MM.1S (cell line): Measurements from ENCODE around the gene DDX24.
A peak's percentile ranks its signal among the peaks of the same experiment; 100 is the strongest.

Experiments
- DNase-seq: peaks from one replicate; pipeline ENCODE4 v3.0.0-alpha.2; 2015
- H2AFZ ChIP-seq: fragments of 300-600 bp; sonication (generic); 2 replicates; pipeline ENCODE4 v1.6.0; 2016; ENCODE audit warnings: antibody characterized with exemption, low read length
- H3F3A ChIP-seq: fragments of 300-600 bp; sonication (generic); 2 replicates; pipeline ENCODE4 v1.6.1; 2016; ENCODE audit warnings: mild to moderate bottlenecking, antibody characterized with exemption, low read length, moderate library complexity, mixed read lengths; ENCODE audit not compliant: insufficient read depth
- H3K27ac ChIP-seq: fragments of 300-600 bp; sonication (generic); 2 replicates; pipeline ENCODE4 v1.5.1; 2016; ENCODE audit warnings: mild to moderate bottlenecking, low read length
- H3K27me3 ChIP-seq: fragments of 300-600 bp; sonication (generic); replicated peaks from 2 replicates; pipeline ENCODE4 v1.6.0; 2016; ENCODE audit warnings: low read length; ENCODE audit not compliant: insufficient read depth
- H3K36me3 ChIP-seq: fragments of 300-600 bp; sonication (generic); replicated peaks from 2 replicates; pipeline ENCODE4 v1.6.1; 2016; ENCODE audit warnings: mild to moderate bottlenecking, low read length, mixed read lengths; ENCODE audit not compliant: insufficient read depth
- H3K4me1 ChIP-seq: fragments of 300-600 bp; sonication (generic); 2 replicates; pipeline ENCODE4 v1.6.1; 2016; ENCODE audit warnings: low read length, mixed read lengths
- H3K4me2 ChIP-seq: fragments of 300-600 bp; sonication (generic); 2 replicates; pipeline ENCODE4 v1.6.0; 2016; ENCODE audit warnings: low read depth, low read length
- H3K4me3 ChIP-seq: fragments of 300-600 bp; sonication (generic); 2 replicates; pipeline ENCODE4 v1.5.1; 2016; ENCODE audit warnings: low read length, mixed read lengths
- H3K79me2 ChIP-seq: fragments of 300-600 bp; sonication (generic); 2 replicates; pipeline ENCODE4 v1.6.1; 2016; ENCODE audit warnings: mixed run types, low read length, mixed read lengths
- H3K9ac ChIP-seq: fragments of 300-600 bp; sonication (generic); 2 replicates; pipeline ENCODE4 v1.6.1; 2016; ENCODE audit warnings: low read length, mixed read lengths
- H3K9me2 ChIP-seq: fragments of 300-600 bp; sonication (generic); replicated peaks from 2 replicates; pipeline ENCODE4 v1.6.1; 2016; ENCODE audit warnings: mild to moderate bottlenecking, low read length, mixed read lengths; ENCODE audit not compliant: insufficient read depth
- H3K9me3 ChIP-seq: fragments of 300-600 bp; sonication (generic); replicated peaks from 2 replicates; pipeline ENCODE4 v1.6.1; 2016; ENCODE audit warnings: mild to moderate bottlenecking, low read length, mixed read lengths; ENCODE audit not compliant: insufficient read depth
- H4K20me1 ChIP-seq: fragments of 300-600 bp; sonication (generic); 2 replicates; pipeline ENCODE4 v1.6.1; 2016; ENCODE audit warnings: mild to moderate bottlenecking, low read length, moderate library complexity, mixed read lengths; ENCODE audit not compliant: insufficient read depth
- CTCF ChIP-seq: fragments of 300-600 bp; sonication (generic); IDR thresholded peaks from 2 replicates; pipeline ENCODE4 v1.5.1; 2016; ENCODE audit warnings: antibody characterized with exemption, low read length, mixed read lengths
- EZH2 ChIP-seq: fragments of 300-600 bp; sonication (generic); optimal IDR thresholded peaks from 2 replicates; pipeline ENCODE3; 2017; ENCODE audit warnings: low read depth, mild to moderate bottlenecking, antibody characterized with exemption, low read length, mixed read lengths
- EZH2phosphoT487 ChIP-seq: fragments of 300-600 bp; sonication (generic); IDR thresholded peaks from 2 replicates; pipeline ENCODE4 v1.6.1; 2018; ENCODE audit warnings: antibody characterized with exemption, low read length

Gene DDX24

GRCh38 chr14:94051779-94052178 is 29.2 kb downstream of the DDX24 start:
- Histone ChIP-seq H4K20me1 (no peaks in the 10 kb centered on the region), H3K79me2 (peaks cover 10% of the 10 kb centered on the region), H3K36me3 (no peaks in the 10 kb centered on the region), H3F3A (peaks cover 5% of the 10 kb centered on the region; the same call in 1 of the 2 replicates), H3K4me1 (peaks cover 22% of the 10 kb centered on the region), H2AFZ (no peak overlapping the region), H3K9me3 (no peaks in the 10 kb centered on the region), H3K9ac (no peak overlapping the region), H3K4me2 (no peak overlapping the region), H3K9me2 (no peaks in the 10 kb centered on the region), H3K4me3 (no peak overlapping the region), H3K27me3 (no peaks in the 10 kb centered on the region), H3K27ac (peak overlapping the region; percentile 60)
- no peak for DNase-seq
- no peak for TF ChIP-seq EZH2phosphoT487
- TF ChIP-seq CTCF, result no peak
- no peak for TF ChIP-seq EZH2

DNA sequence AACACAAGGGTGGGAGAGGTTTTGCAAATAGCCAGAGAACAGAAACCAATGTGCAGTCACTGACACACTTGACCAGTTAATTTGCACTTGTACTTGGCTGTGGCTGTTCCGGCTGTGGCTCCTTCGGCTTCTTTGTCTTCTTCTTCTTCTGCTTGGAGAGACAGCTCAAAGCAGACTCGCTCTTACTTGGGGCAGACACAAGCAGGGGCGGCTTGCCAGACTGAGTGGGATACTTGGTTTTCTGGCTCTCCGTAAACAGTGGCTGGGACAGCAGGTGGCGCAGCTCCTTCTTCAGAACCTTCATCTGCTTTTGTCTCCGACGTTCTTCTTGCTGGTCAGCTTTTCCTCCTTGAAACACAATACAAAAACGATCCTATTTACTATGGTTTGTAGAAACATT is 29.9 kb downstream of the DDX24 start:
- Histone ChIP-seq H3K27me3 (no peaks in the 10 kb centered on the region), H3K9me2 (no peaks in the 10 kb centered on the region), H3K79me2 (peaks cover 6% of the 10 kb centered on the region), H3K4me1 (peaks cover 16% of the 10 kb centered on the region), H3K9me3 (no peaks in the 10 kb centered on the region), H3K9ac (no peak overlapping the region), H3F3A (peaks cover 4% of the 10 kb centered on the region; the same call in 1 of the 2 replicates), H3K4me3 (no peak overlapping the region), H2AFZ (no peak overlapping the region), H3K4me2 (no peak overlapping the region), H3K36me3 (no peaks in the 10 kb centered on the region), H4K20me1 (no peaks in the 10 kb centered on the region), H3K27ac (no peak overlapping the region)
- TF ChIP-seq EZH2 (no peak), CTCF (no peak), EZH2phosphoT487 (no peak)
- DNase-seq, result no peak

- H3K4me1 ChIP-seq, result peaks cover 15% of the 10 kb centered on the region
- H3K36me3 ChIP-seq, result no peaks in the 10 kb centered on the region
- H3K9me2 ChIP-seq, result no peaks in the 10 kb centered on the region
- no peak for DNase-seq
- no peak overlapping the region for H3K4me2 ChIP-seq
- no peak overlapping the region for H3K27ac ChIP-seq
- H4K20me1 ChIP-seq, result no peaks in the 10 kb centered on the region
- no peak overlapping the region for H2AFZ ChIP-seq
- H3K27me3 ChIP-seq, result no peaks in the 10 kb centered on the region
- TF ChIP-seq CTCF (no peak), EZH2phosphoT487 (no peak), EZH2 (no peak)
- no peak overlapping the region for H3K4me3 ChIP-seq
- no peak overlapping the region for H3K9ac ChIP-seq
- H3K79me2 ChIP-seq, result no peaks in the 10 kb centered on the region
- H3F3A ChIP-seq, result peaks cover 4% of the 10 kb centered on the region; the same call in 1 of the 2 replicates
- H3K9me3 ChIP-seq, result no peaks in the 10 kb centered on the region
These were observed 30.6 kb downstream of the DDX24 start for GRCh38 chr14:94050231-94050880.
